Pulmonary artery endothelial cell (primary cell): ENCODE measurements around the gene CXCL17. TPM values are rescaled to one million over a fixed set of nuclear protein-coding genes. Genes with fewer than 3 reads are reported as not detected.

Experiments
- DNase-seq: peaks from one replicate; pipeline ENCODE4 v3.0.0-alpha.2; 2011; ENCODE audit warnings: low read depth, low spot score
- total RNA-seq: library from RNA; depleted of rRNA; stranded (reverse); fragments of >200 nt; gene quantifications from 2 replicates; pipeline ENCODE4 v1.2.3, GENCODE V29; 2014

CXCL17 gene
- total RNA-seq, 1 donor from 2014 or later = not detected

DNA sequence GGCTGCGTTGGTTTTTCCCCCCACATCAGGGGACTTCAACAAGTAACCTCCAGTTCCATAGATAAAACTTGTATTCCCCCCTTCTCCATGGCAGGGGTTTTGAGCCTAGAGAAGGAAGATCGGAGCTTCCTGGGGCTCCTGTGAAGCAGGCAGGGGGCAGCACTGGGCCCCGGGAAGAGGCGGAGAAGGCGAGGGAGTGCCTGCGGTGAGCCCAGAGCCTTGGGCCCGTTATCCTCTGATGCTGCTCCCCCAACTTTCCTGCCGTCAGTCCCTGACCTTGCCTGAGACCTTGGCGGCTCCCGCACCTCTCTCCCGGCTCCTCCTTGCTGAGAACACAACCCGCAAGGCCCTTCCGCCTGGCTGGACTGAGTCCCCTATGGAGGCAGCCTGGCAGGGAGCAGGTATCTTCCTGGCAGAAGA, 18.0 kb downstream of the CXCL17 start:
- DNase-seq = no peak

DNA sequence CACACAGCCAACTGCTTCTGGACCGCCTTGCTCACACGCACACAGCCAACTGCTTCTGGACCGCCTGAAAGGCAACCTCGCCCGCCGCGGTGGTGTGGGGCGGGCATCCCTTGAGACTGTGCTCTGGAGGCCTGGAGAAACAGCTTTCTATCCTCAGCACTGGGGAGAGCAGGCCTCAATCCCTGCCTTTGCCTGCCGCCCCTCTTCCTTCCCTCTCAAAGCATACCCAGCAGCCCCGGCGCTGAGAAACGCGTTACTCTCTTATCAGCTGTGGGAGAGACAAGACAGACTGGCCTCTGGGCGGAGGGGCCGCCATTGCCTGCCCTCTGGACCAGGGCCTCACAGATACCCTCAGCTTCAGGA, 18.4 kb downstream of the CXCL17 start:
- no peak for DNase-seq

DNA sequence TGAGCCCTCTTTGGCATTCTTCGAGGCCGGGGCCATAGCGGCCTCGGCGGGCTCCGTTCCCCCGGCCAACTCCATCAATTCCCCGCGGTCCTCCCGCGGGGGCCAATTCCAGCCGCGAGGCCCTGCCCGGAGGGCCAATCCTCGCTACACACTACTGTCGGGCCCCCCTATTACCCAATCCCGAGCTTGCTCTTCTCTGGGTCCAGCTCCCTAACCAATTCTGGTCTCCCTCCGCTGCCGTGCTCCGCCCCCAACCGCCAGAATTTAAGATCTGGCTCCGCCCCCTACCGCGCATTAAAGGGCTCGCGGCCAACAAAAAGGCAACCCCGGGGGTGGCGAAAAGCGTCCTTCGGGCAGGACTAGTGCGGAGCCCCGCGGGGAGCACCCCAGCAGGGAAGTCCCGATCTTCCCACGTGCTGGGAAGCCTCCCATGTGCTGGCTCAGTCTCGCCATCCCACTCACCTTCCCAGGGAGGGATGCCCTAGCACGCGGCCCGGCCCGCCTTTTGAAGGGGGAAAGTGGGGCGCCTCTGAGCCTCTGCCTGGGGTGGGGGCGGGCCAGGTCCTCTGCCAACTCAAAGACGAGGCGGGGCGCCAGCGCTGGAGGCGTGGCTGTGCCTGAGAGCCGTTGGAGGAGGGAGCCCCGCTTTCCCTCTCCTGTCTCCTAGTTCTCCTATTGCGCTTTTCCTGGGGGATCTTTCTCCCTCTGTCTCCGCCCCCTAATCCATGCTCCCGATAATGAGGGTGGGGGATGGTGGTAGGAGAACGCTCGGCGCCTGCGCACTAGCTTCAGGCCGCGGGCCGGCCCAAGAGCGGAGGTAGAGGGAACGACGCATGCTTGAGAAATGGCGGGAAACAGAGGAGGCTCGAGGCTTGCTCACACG, 19.0 kb downstream of the CXCL17 start:
- peak; percentile 77 for DNase-seq

DNA sequence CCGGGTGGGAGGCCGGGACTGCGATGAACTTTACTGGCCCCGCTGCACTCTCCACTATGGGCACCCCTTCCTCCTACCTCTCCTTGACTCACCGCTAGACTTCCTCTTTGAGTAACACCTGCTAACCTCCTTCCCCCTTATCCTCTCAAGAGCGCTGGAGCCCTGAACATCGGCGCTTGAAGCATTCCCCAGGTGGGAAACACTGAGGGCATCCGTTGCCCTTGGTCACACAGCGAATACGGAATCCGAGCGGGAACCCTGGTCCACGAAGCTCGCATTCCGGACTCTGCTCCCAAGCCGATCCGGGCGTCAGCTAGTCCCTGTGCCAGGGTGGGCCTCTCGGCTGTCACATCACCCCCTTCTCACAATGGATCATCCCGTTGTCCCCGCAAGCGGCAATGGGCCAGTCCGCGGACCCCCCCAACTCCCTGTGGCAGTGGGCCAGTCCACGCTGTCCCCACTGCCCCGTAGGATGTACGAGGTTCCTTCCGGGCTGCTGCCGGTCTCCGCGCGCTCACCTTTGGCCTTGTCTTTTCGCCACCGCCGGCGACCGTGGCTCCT, 19.8 kb downstream of the CXCL17 start:
- DNase-seq = no peak

DNA sequence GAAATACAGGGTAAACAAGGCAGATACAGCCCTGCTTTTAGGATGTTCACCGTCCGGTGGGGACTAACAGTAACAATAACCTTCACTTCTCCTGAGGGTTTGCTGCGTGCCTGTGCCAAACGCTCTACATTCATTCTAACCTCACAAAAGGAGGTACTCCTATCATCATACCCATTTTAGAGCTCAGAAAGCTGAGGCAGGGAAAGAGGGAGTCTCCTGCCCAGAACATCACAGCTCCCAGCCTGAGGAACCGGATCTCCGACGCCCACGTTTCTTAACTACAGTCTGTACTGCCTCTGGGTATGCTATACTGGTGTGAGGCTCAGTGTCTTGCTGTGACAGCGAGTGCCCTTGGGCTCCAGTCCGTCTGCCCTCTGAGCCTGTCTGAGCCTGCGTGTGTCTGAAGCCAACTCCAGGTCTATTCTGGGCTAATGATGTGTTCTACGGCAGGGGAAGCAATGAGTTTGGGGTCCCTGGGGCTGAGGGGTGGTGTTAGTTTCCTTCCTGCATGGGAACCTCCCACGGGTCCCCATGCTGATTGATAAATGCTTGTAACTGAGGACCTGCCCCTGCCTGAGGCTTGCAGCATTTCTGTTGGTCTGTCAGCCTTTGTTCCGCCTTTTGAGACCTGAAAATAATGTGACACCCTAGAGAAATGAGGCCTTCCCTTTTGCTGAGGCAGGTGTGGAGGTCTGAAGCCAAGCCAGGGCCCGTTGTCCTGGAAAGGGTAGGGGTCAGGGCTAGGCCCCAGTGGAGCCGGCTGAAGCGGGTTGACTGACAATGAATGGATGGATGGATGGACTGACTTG, 20.4 kb downstream of the CXCL17 start:
- DNase-seq = no peak

DNA sequence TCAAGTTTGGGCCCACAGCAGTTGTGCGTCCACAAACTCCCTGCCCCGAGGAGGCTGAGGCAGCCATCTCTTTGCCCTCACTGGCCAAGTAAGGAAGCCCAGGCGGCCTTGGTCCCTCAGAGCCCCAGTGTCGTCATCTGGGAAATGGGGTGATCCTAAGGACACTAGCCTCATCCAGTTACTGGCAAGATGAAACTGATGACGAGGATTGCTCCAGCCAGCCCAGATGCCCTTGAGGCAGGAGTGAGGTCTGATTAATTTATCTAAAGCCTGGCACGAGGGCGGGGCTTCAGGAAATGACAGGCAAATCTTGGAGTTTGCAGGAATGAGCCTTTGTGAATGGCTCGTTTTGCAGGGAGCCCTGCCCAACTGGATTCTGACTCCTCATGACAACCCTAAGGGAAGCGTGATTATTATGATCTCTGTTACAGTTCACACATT, 21.1 kb downstream of the CXCL17 start:
- peak; percentile 52 for DNase-seq

DNA sequence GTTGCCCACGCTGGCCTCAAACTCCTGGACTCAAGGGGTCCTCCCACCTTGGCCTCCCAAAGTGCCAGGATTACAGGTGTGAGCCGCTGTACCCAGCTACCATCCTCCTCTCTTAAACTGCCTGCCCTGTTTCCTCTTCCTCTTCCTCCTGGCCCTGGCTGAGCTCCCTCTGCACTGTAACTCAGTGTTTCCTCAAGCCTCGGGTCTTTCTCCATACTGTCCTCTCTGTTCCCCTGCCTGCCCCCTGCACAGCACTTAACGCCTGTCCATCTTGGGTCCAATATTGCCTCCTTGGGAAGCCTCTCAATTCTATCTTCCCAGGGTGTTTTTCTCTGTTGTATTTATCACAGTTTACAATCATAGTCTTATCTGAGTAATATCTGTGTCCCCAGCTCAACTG, 21.6 kb downstream of the CXCL17 start:
- DNase-seq = no peak

DNA sequence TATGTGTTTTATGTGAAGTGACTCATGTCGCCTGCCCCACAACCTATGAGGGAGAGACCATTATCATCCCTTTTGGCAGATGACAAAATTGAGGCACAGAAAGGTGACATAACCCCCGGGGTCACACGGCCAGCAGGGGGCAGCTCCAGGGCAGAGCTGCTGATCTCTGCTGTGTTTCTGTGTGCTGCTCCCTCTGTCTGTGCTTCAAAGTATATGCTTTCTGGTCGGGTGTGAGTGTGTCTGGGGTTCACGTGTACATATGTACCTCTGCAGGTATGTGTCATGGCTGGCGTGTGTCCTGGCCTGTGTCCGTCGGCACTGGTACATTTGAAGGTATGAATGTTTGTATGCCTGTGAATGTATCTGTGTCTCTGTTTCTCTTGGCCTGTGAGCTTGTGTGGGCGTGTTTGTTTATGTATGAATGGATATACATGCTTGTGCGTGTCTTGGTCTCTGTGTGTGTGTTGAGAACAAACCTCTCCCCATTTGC, 22.6 kb downstream of the CXCL17 start:
- no peak for DNase-seq

DNA sequence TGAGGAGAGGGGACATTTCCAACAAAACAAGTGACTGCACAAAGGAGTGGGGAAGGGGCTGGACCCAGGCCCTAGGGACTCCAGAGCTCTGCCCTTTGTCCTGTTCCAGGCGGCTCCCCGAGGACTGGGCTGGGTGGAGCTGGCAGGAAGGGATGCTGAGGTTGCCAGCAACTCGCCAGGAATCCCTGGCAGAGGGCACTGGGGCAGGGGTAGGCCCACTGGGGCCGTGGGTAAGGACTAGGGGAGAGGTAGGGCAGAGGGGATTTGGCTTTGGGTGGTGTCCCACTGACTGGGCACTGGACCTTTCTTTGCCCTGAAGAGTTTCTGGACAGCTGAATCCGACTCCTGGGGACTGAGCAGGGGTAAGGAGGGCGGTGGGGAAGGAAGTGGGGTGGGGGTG, 23.4 kb downstream of the CXCL17 start:
- DNase-seq = no peak

DNA sequence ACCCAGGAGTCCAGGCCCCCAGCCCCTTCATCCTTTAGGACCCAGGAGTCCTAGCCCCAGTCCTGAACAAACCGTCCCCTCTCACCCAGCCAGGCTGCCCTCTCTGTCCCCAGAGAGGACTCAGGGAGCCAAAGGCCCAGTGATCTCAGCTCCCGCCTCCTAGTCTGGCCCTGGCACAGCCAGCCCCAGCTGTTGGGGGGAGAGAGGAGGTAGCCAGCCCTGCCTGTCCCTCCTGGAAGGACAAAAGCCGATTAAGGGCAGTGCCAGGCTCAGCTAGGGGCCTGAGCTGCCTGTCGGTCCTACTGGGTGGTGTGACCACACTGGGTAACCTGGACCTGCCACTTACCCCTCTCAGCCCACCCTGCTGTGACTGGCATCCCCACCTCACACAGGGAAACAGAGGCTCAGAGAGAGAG, 30.1 kb downstream of the CXCL17 start:
- no peak for DNase-seq

DNA sequence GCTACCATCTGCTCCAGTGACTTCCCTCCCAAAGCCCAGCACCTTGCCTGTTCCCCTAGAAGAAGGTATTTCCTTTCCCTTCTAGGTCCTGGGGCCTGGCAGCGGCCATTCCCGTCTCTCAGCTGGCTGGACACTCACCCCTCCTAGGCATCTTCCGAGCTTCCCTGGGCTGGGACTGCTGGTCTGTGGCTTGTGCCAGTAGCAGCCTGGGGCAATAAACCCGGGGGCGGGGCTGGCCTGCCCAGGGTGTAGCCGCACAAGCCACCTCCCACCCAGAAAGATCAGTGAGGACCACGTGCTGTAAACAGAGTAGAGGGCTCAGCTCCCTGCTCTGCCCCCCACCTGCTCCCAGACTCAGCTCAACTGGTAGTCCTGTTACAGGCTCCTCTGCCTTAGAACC, 30.5 kb downstream of the CXCL17 start:
- no peak for DNase-seq

DNA sequence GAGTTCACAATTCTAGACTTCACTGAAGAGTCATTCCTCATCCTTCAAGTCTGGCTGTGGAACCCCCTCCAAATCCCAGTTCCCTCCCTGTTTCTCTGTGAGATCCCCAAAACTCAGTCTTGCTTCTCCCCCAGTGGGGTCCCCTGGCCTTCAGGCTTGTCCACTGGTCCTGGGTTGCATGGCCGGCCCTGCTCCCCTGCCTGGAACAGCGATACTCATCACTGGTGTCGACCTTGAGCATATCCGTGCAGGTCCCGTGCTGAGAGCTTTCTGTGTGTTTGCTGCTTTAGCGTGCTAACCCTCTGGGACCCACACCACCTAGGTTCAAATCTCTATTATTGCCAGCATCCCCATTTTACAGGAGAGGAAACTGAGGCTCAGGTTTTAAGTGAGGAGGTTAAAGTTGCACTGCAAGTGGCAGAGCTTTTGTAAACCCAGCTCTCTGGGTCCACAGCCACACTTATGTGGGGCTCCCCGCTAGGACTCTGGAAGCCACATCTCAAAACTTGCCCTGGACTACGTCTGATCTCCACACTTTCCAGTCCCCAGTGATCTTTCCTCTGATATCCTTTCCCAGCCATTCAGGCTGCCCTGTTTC, 31.1 kb downstream of the CXCL17 start:
- DNase-seq = no peak

DNA sequence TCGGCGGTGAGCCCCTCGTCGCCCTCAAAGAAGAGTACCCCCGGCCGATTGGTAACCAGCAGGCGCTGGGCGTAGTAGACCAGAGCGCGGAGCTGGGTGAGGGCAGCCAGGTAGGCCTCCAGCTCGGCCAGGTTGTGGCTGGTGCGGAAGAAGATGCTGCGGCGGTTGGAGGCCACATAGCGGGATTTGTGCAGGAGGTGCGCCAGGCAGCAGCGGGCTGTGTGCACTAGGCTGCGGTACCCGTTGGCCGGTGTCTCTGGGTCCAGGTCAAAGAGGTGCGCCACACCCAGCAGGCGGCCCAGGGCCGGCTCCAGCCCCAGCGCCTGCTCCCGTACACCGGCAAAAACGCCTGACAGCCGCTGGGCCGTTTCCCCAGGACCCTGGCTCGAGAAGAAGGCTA, 32.4 kb downstream of the CXCL17 start:
- no peak for DNase-seq

DNA sequence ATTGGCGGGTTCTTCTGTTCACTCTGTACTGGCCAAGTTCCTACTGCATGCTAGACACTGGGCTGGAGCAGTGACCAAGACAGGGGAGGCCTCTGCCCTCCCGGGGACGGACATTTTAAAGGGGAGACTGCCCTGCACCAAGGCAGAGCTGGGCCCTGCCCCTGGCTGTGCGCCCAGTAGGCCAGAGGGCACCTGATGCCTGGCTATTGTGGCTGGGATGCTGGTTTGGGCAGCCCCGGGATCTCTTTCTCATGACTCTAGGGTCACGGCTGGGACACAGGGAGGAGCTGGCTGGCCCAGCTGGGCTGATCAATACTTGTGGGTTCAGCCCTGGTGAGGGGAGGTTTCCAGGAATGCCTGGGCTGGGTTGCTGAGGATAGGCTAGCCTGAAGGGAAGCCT, 33.3 kb downstream of the CXCL17 start:
- no peak for DNase-seq

DNA sequence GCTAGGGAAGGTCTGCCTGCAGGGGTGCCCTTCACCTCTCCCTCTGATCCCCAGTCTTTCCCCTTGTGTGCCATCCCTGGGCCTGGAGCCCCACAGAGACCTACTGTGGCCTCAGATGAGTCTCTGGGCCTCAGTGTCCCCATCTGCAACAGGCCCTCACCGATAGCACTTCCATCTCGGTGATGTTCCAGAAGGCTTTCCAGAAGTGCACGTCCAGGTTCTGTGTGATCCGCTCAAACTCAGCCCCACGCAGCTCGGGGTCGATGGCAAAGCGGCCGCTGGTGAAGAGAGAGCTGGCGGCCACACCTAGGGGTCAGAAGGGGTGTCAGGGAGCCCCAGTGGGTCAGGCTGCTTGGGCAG, 35.0 kb downstream of the CXCL17 start:
- no peak for DNase-seq

DNA sequence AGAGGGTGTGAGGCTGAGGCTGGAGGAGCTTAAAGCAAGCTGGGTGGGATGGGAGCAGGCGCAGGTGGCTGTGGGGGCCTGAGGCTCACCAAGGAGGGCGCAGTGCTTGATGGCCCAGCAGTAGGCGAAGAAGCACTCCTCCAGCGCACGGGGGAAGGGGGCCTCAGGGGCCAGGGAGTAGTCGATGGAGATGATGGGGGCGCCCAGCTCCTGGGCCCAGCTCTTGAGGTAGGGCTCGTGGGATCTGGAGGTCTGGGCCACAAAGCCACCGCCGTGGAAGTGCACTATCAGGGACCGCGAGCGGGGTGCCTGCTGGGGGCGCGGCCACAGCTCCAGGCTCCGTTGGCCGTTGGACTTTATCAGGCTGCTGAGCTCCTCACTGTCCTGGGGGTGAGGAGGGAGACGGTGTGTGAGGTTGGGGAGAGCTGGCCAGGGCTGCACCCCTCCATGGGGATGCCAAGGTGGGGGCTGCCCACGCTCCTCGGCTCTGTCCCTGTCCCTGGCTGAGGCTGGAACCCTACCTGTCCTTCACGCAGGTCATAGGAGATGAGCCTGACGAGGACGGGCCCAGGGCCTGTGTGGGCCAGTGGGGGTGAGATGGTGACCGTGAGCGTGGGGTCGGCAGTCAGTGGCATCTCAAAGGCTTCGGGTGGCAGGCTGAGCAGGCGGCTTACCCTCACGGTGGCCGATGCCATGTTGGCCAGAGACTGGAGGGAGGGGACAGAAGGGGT, 35.5 kb downstream of the CXCL17 start:
- no peak for DNase-seq

DNA sequence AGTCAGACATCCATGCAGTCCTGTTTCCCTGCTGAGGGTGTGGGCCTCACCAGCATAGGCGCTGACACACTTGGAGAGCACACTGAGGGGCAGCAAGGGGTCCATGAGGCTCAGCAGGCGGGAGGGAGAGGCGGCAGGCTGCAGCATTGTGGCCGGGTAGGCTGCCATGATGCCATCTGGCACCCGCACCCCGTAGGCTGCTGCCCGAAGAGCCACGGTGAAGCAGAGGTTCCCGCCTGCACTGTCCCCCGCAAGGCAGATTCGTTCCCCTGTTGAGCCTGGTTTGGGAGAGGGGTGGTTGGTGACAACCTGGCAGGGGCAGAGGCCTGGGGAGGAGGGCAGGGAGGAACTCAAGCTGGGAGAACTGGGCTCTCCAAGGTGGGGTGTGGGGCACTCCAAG, 36.6 kb downstream of the CXCL17 start:
- DNase-seq = no peak

DNA sequence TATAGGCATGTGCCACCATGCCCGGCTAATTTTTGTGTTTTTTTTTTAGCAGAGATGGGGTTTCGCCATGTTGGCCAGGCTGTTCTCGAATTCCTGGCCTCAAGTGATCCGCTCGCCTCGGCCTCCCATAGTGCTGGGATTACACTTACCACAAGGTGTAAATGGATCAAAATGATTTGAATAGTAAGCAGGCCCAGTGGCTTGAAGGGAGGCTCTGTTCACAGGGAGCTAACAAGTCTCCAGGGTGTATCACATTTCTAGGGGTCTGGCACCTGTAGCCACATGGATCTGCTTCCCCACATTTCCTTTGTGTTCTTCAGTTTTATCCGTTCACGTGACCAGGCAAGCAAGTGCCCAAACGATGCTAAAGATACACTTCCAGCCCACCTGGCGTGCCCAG, 39.2 kb downstream of the CXCL17 start:
- DNase-seq = no peak

DNA sequence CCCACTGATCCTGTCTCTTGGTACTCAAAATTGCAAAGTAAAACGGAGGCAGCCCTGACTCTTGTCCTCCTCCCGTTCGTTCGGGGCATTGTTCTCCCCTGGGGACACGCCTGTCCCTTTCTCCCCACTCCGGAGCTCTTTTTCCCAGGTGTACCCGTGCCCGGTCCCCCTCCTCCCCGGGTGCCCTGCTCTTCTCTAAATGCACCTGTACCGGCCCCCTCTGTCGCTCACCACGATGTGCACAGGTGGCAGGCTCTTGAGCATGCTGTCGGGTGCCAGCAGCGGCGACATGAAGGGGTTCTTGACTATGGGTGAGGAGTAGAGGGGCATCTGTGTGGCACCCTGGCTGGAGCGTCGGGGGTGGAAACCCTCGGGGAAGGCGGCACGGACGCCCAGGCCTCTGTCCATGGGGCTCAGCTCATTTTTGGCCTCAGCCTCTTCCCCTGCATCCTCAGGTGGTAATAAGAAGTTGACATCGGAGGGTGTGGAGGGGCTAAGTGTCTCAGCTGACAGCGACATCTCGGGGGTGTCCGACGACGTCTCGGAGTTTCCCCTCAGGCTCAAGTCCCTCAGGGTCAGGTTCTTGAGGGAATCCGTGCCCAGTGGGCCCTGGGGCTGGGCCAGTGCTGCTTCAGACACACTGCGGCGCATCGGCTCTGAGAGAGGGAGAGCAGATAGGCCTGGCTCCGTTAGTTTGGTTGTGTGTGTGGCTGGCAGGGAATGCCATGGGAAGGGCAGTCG, 40.2 kb downstream of the CXCL17 start:
- no peak for DNase-seq
